WTC11 (cell line): ENCODE results near the gene TUBGCP3. TPM values are rescaled to one million over a fixed set of nuclear protein-coding genes. Genes with fewer than 3 reads are reported as not detected.

ENCODE experiments used
- ATAC-seq: fragments of 200-7000 bp; cut with Tn5 transposase; 2 replicates; pipeline ENCODE4 v1.10.0; 2021; ENCODE audit warnings: mild to moderate bottlenecking, moderate library complexity
- CTCF ChIA-PET: fragments of 300-600 bp; sonication (Branson Sonifier 250); formaldehyde crosslinking; loops from one replicate; lab custom pipeline; 2021; ENCODE audit warnings: antibody characterized with exemption; lab: Charles Lee
- POLR2A ChIA-PET: fragments of 350-600 bp; sonication (Branson Sonifier 250); formaldehyde crosslinking; loops from one replicate; lab custom pipeline; 2021; ENCODE audit warnings: antibody characterized with exemption; lab: Charles Lee
- DNase-seq: peaks from one replicate; pipeline ENCODE4 v3.0.0; 2021; ENCODE audit warnings: low spot score
- H3K27ac Mint-ChIP-seq: 2 replicates; pipeline ENCODE4 v1.8.0; 2021; ENCODE audit warnings: mixed read lengths
- H3K27me3 Mint-ChIP-seq: 2 replicates; pipeline ENCODE4 v1.8.0; 2021; ENCODE audit warnings: low read depth, mild to moderate bottlenecking, moderate library complexity, mixed read lengths
- H3K36me3 Mint-ChIP-seq: 2 replicates; pipeline ENCODE4 v1.8.0; 2021; ENCODE audit warnings: mixed read lengths
- H3K4me1 Mint-ChIP-seq: 2 replicates; pipeline ENCODE4 v1.8.0; 2022; ENCODE audit warnings: mixed read lengths
- H3K4me3 Mint-ChIP-seq: 2 replicates; pipeline ENCODE4 v1.8.0; 2021; ENCODE audit warnings: mild to moderate bottlenecking, moderate library complexity, mixed read lengths
- H3K9me3 Mint-ChIP-seq: 2 replicates; pipeline ENCODE4 v1.8.0; 2021; ENCODE audit warnings: mixed read lengths
- ATF1 ChIP-seq: sonication (generic); formaldehyde crosslinking; IDR thresholded peaks from 2 replicates; pipeline ENCODE4 v1.8.1; 2023; ENCODE audit warnings: mild to moderate bottlenecking, moderate library complexity, missing genetic modification reagents
- E2F1 ChIP-seq: sonication (generic); formaldehyde crosslinking; IDR thresholded peaks from 2 replicates; pipeline ENCODE4 v1.8.0; 2022; ENCODE audit warnings: mild to moderate bottlenecking, missing genetic modification reagents
- ELF4 ChIP-seq: sonication (generic); formaldehyde crosslinking; IDR thresholded peaks from 2 replicates; pipeline ENCODE4 v1.8.1; 2022; ENCODE audit warnings: low read depth, mild to moderate bottlenecking, moderate library complexity, missing genetic modification reagents
- EMX1 ChIP-seq: fragments of 250-450 bp; sonication (Bioruptor Pico); IDR thresholded peaks from 2 replicates; pipeline ENCODE4 v1.8.0; 2021; ENCODE audit warnings: mild to moderate bottlenecking
- GTF2I ChIP-seq: fragments of 250-450 bp; sonication (Bioruptor Pico); conservative IDR thresholded peaks from 2 replicates; pipeline ENCODE4 v1.4.0; 2021; ENCODE audit warnings: mild to moderate bottlenecking
- IRF1 ChIP-seq: sonication (generic); formaldehyde crosslinking; IDR thresholded peaks from 2 replicates; pipeline ENCODE4 v1.8.0; 2023; ENCODE audit warnings: missing genetic modification reagents
- NFYB ChIP-seq: sonication (generic); formaldehyde crosslinking; conservative IDR thresholded peaks from 2 replicates; pipeline ENCODE4 v1.8.0; 2022; ENCODE audit warnings: low read depth, missing genetic modification reagents
- NR3C1 ChIP-seq: sonication (generic); formaldehyde crosslinking; conservative IDR thresholded peaks from 2 replicates; pipeline ENCODE4 v1.8.1; 2023; ENCODE audit warnings: low read depth, mild to moderate bottlenecking, missing genetic modification reagents
- PRRX2 ChIP-seq: fragments of 250-450 bp; sonication (Bioruptor Pico); IDR thresholded peaks from 2 replicates; pipeline ENCODE4 v1.8.0; 2021; ENCODE audit warnings: mild to moderate bottlenecking
- RELA ChIP-seq: sonication (generic); formaldehyde crosslinking; IDR thresholded peaks from 2 replicates; pipeline ENCODE4 v1.8.1; 2022; ENCODE audit warnings: missing genetic modification reagents, mild to moderate bottlenecking, borderline replicate concordance
- SP1 ChIP-seq: sonication (generic); formaldehyde crosslinking; conservative IDR thresholded peaks from 2 replicates; pipeline ENCODE4 v1.8.1; 2022; ENCODE audit warnings: missing genetic modification reagents
- TEAD4 ChIP-seq: sonication (generic); formaldehyde crosslinking; IDR thresholded peaks from 2 replicates; pipeline ENCODE4 v1.8.0; 2022; ENCODE audit warnings: mild to moderate bottlenecking, missing genetic modification reagents
- ZNF121 ChIP-seq: sonication (generic); formaldehyde crosslinking; IDR thresholded peaks from 2 replicates; pipeline ENCODE4 v1.8.0; 2023; ENCODE audit warnings: missing genetic modification reagents
- ZNF263 ChIP-seq: sonication (generic); formaldehyde crosslinking; IDR thresholded peaks from 2 replicates; pipeline ENCODE4 v1.8.1; 2022; ENCODE audit warnings: low read depth, mild to moderate bottlenecking, moderate library complexity, missing genetic modification reagents
- ZNF396 ChIP-seq: fragments of 250-450 bp; sonication (Bioruptor Pico); IDR thresholded peaks from 2 replicates; pipeline ENCODE4 v1.8.0; 2021; ENCODE audit warnings: mild to moderate bottlenecking, moderate library complexity, borderline replicate concordance
- ZSCAN18 ChIP-seq: fragments of 250-450 bp; sonication (Bioruptor Pico); IDR thresholded peaks from 2 replicates; pipeline ENCODE4 v2.1.2; 2022; ENCODE audit warnings: mild to moderate bottlenecking, moderate library complexity
- total RNA-seq: library from RNA; stranded (reverse); gene quantifications from 3 replicates; pipeline ENCODE4 v1.2.3, GENCODE V29; 2021
- TF ChIP-seq, protein P1 (sequence below): fragments of 250-450 bp; sonication (Bioruptor Pico); IDR thresholded peaks from 2 replicates; pipeline ENCODE4 v1.8.0; 2021; ENCODE audit warnings: mild to moderate bottlenecking
- TF ChIP-seq, protein P2 (sequence below): sonication (generic); formaldehyde crosslinking; IDR thresholded peaks from 2 replicates; pipeline ENCODE4 v1.8.1; 2023; ENCODE audit warnings: mild to moderate bottlenecking, missing genetic modification reagents
- TF ChIP-seq, protein P3 (sequence below): sonication (generic); formaldehyde crosslinking; IDR thresholded peaks from 2 replicates; pipeline ENCODE4 v1.8.0; 2023; ENCODE audit warnings: missing genetic modification reagents, mild to moderate bottlenecking, borderline replicate concordance

Gene TUBGCP3
- total RNA-seq, 1 experiment from 2014 or later, result 29.9 TPM

GRCh38 chr13:112525356-112525945 is 62.5 kb downstream of the TUBGCP3 start (continued):
- TF ChIP-seq E2F1 (CRISPR knock-in tag), result no peak
- TF ChIP-seq SP1 (CRISPR knock-in tag), result no peak
- TF ChIP-seq PRRX2 (CRISPR knock-in tag), result no peak
- no peak for TF ChIP-seq RELA
- TF ChIP-seq NR3C1 (CRISPR knock-in tag), result no peak
- TF ChIP-seq, all 79 proteins: peak for 0

DNA sequence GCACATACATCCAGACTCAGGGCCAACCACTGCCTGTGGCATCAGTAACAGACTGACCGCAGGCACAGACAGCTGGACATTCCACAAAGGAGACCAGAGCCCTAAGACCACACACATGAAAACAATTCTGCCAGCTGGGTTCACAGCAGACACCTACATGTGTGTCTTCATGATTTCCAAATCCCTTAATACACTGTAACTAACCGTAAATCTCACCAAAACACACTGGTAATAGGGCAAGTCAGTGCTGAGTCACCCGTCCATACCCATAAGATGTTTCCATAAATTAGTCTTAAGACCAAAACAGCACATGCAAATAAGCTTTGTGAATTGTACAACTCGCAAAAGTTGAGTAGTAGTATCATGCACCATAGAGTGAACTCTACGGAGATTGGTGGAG is 65.4 kb downstream of the TUBGCP3 start:
- peaks cover 12% of the 10 kb centered on the region; the same call in 1 of the 2 replicates for H3K36me3 Mint-ChIP-seq
- no peak for TF ChIP-seq ATF1
- no peak for TF ChIP-seq ZNF396 (CRISPR knock-in tag)
- TF ChIP-seq, protein P1, sequence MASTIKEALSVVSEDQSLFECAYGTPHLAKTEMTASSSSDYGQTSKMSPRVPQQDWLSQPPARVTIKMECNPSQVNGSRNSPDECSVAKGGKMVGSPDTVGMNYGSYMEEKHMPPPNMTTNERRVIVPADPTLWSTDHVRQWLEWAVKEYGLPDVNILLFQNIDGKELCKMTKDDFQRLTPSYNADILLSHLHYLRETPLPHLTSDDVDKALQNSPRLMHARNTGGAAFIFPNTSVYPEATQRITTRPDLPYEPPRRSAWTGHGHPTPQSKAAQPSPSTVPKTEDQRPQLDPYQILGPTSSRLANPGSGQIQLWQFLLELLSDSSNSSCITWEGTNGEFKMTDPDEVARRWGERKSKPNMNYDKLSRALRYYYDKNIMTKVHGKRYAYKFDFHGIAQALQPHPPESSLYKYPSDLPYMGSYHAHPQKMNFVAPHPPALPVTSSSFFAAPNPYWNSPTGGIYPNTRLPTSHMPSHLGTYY, result no peak
- TF ChIP-seq NFYB (CRISPR knock-in tag), result no peak
- TF ChIP-seq, all 79 proteins: peak for 0
- H3K4me1 Mint-ChIP-seq, result no peaks in the 10 kb centered on the region
- POLR2A ChIA-PET, result no interaction called here
- no peak overlapping the region for H3K27ac Mint-ChIP-seq
- CTCF ChIA-PET, result no interaction called here
- no peaks in the 10 kb centered on the region for H3K27me3 Mint-ChIP-seq
- DNase-seq, result no peak
- no peaks in the 10 kb centered on the region for H3K9me3 Mint-ChIP-seq
- ATAC-seq, result no peak
- H3K4me3 Mint-ChIP-seq, result no peak overlapping the region

- no peak overlapping the region for H3K4me3 Mint-ChIP-seq
- no peaks in the 10 kb centered on the region for H3K9me3 Mint-ChIP-seq
- DNase-seq (no peak), ATAC-seq (no peak)
- POLR2A ChIA-PET, result interaction anchor here (0.6 kb wide), 1 partner anchor 87 kb away, joined by 4 read pairs; no protein-coding TSS in a partner anchor
- H3K4me1 Mint-ChIP-seq, result no peaks in the 10 kb centered on the region
- no peaks in the 10 kb centered on the region for H3K27me3 Mint-ChIP-seq
- CTCF ChIA-PET, result no interaction called here
- H3K36me3 Mint-ChIP-seq, result peaks cover 15% of the 10 kb centered on the region
- no peak for TF ChIP-seq NR3C1 (CRISPR knock-in tag)
- no peak for TF ChIP-seq EMX1
- TF ChIP-seq TEAD4, result no peak
- TF ChIP-seq ZNF121 (CRISPR knock-in tag), result no peak
- TF ChIP-seq IRF1 (CRISPR knock-in tag), result no peak
- TF ChIP-seq ZNF263 (CRISPR knock-in tag), result no peak
- TF ChIP-seq ELF4 (CRISPR knock-in tag), result no peak
- TF ChIP-seq ZSCAN18 (CRISPR knock-in tag), result no peak
- TF ChIP-seq, all 79 proteins: peak for 0
- no peak overlapping the region for H3K27ac Mint-ChIP-seq
These were observed 66.8 kb downstream of the TUBGCP3 start for GRCh38 chr13:112521073-112521685.

GRCh38 chr13:112519517-112520060 is 68.4 kb downstream of the TUBGCP3 start:
- POLR2A ChIA-PET, result no interaction called here
- no peaks in the 10 kb centered on the region for H3K9me3 Mint-ChIP-seq
- ATAC-seq (no peak), DNase-seq (no peak)
- H3K4me1 Mint-ChIP-seq, result no peaks in the 10 kb centered on the region
- H3K4me3 Mint-ChIP-seq, result no peak overlapping the region
- peaks cover 19% of the 10 kb centered on the region for H3K36me3 Mint-ChIP-seq
- H3K27ac Mint-ChIP-seq, result no peak overlapping the region
- CTCF ChIA-PET, result no interaction called here
- H3K27me3 Mint-ChIP-seq, result no peaks in the 10 kb centered on the region
- TF ChIP-seq, protein P2, sequence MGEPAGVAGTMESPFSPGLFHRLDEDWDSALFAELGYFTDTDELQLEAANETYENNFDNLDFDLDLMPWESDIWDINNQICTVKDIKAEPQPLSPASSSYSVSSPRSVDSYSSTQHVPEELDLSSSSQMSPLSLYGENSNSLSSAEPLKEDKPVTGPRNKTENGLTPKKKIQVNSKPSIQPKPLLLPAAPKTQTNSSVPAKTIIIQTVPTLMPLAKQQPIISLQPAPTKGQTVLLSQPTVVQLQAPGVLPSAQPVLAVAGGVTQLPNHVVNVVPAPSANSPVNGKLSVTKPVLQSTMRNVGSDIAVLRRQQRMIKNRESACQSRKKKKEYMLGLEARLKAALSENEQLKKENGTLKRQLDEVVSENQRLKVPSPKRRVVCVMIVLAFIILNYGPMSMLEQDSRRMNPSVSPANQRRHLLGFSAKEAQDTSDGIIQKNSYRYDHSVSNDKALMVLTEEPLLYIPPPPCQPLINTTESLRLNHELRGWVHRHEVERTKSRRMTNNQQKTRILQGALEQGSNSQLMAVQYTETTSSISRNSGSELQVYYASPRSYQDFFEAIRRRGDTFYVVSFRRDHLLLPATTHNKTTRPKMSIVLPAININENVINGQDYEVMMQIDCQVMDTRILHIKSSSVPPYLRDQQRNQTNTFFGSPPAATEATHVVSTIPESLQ, result no peak
- TF ChIP-seq, protein P3, sequence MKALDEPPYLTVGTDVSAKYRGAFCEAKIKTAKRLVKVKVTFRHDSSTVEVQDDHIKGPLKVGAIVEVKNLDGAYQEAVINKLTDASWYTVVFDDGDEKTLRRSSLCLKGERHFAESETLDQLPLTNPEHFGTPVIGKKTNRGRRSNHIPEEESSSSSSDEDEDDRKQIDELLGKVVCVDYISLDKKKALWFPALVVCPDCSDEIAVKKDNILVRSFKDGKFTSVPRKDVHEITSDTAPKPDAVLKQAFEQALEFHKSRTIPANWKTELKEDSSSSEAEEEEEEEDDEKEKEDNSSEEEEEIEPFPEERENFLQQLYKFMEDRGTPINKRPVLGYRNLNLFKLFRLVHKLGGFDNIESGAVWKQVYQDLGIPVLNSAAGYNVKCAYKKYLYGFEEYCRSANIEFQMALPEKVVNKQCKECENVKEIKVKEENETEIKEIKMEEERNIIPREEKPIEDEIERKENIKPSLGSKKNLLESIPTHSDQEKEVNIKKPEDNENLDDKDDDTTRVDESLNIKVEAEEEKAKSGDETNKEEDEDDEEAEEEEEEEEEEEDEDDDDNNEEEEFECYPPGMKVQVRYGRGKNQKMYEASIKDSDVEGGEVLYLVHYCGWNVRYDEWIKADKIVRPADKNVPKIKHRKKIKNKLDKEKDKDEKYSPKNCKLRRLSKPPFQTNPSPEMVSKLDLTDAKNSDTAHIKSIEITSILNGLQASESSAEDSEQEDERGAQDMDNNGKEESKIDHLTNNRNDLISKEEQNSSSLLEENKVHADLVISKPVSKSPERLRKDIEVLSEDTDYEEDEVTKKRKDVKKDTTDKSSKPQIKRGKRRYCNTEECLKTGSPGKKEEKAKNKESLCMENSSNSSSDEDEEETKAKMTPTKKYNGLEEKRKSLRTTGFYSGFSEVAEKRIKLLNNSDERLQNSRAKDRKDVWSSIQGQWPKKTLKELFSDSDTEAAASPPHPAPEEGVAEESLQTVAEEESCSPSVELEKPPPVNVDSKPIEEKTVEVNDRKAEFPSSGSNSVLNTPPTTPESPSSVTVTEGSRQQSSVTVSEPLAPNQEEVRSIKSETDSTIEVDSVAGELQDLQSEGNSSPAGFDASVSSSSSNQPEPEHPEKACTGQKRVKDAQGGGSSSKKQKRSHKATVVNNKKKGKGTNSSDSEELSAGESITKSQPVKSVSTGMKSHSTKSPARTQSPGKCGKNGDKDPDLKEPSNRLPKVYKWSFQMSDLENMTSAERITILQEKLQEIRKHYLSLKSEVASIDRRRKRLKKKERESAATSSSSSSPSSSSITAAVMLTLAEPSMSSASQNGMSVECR, result no peak
- TF ChIP-seq GTF2I, result no peak
